GM12872 (cell line): ENCODE measurements around the gene NEUROD1.

Experiments used
- TF ChIP-seq, protein P1 (sequence below): IDR thresholded peaks from 3 replicates; pipeline ENCODE4 v1.5.1; 2011; ENCODE audit warnings: low read depth, mild to moderate bottlenecking, low read length, moderate library complexity; ENCODE audit not compliant: insufficient read depth

Gene NEUROD1

DNA sequence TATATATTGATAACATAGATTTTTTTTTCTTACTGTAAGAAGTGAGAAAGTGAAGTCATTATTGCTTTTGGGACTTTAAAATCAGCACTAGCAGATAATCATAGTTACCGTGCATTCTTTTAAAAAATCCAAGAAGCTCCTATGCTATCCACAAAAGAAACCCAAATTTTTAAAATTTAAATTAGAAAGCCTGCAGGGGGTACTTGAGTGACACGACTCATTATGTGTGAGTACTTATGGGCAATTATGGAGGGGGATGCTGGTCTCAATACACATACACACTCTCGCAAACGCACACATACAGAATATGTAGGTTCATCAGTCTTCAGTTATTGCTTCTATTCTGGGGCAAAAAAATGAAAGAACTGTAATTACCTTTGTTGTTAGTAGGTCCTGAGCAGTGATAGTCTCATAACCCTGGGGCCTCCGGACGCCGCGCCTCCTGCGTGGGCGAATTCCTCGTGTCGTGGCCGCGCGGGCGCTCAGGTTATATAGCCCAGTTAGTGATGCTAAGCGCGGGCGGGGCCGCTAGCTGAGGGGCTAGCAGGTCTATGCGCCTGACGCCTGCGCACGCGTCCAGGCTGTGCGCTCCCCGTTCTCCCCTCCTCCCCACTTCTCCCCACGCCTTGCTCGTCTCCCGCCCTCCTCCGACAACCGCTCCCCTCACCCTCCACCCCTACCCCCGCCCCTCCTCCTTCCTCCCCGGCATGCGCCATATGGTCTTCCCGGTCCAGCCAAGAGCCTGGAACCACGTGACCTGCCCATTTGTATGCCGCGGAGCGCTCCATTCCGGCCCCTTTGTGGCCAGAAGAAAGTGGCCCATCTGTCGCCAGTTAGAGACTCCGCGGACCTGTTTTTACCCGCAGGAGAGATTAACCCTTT, at the start of gene NEUROD1:
NEUROD1 (minus strand) TSS at position 463 of the 882 bp plus-strand sequence. CDS start 1,657 bp downstream, outside the sequence.
- TF ChIP-seq, protein P1, sequence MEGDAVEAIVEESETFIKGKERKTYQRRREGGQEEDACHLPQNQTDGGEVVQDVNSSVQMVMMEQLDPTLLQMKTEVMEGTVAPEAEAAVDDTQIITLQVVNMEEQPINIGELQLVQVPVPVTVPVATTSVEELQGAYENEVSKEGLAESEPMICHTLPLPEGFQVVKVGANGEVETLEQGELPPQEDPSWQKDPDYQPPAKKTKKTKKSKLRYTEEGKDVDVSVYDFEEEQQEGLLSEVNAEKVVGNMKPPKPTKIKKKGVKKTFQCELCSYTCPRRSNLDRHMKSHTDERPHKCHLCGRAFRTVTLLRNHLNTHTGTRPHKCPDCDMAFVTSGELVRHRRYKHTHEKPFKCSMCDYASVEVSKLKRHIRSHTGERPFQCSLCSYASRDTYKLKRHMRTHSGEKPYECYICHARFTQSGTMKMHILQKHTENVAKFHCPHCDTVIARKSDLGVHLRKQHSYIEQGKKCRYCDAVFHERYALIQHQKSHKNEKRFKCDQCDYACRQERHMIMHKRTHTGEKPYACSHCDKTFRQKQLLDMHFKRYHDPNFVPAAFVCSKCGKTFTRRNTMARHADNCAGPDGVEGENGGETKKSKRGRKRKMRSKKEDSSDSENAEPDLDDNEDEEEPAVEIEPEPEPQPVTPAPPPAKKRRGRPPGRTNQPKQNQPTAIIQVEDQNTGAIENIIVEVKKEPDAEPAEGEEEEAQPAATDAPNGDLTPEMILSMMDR: no peak

DNA sequence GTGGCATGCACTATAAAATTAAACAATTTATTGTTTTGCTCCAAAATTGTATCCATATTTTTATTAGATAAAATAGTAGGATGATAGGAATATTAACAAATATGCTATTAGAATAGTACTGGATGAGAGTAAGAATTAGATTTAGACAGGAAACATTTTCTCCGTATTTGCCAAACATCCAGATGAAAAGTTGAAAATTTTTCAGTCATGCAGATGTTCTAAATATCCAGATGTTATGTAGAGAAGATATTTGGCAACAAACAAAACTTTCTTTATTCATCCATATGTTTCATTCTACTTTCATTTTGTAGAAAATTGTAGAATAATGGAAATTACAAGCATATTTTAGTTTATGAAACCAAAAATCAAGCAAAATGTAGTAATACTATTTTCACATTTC, 45.2 kb upstream of the NEUROD1 start:
- TF ChIP-seq, protein P1: no peak

DNA sequence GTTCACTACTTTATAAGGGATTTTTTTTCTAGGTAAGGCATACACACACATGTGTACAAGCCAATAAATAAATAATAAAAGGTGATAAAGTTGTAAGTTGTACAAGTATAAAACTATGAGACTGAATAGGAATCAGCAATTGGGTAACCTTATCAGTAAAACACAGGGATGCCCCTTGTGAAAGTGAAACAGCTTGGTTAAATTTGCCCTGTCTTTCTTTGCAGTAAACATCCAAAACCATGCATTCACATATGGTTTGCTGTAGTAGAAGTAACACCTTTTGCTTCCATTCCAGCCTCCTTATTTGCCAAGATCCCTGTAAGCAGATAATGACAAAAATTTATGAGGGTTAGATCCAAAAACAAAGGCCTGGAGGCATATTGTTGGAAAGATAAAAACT, 44.3 kb upstream of the NEUROD1 start:
- TF ChIP-seq, protein P1: no peak

DNA sequence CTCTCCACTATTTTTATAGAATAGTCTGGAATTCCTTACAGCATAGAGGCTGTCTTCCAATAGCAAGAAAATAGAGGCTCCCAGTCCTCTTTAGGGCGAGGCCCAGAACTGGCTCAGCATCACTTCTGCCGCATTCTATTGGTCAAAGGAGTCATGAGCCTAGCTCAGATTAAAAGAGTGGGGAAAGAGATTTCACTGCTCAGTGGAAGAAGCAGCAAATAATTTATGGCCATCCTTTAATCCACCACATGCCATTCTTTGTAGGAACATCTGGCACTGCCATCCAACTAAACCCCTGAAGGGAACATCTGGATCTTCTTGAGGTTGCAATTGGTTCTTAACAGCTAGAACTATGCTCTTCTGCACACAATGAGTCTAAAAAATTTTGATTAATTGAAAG, 43.4 kb upstream of the NEUROD1 start:
- TF ChIP-seq, protein P1: no peak

DNA sequence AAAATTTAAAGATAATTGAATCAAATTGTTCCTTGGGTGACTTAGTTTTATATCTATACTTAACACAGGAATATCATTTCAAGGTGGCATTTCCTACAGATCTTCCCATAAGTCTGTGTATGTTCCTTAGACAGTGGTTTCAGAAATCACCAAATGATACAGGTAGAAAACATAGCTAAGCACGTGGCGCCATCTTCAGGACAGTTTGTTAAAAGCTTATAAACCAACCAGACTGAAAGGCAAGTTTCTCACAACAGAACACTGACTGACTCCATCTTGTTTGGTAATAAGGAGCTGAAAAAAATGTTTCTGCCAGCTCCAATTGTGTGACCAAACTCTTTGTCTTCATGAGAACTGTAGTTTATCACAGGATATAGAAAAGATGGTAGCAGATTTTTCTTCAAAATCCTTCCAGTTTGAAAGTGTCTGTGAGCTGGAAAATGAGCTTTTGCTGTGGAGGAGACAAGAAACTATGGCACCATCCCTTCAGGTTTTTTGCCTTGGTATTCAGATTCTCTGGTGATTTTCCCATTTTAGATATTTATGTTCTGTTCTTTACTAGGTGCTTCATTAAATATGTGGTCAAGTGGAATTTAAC, 34.8 kb upstream of the NEUROD1 start:
- TF ChIP-seq, protein P1: peak; percentile 63

DNA sequence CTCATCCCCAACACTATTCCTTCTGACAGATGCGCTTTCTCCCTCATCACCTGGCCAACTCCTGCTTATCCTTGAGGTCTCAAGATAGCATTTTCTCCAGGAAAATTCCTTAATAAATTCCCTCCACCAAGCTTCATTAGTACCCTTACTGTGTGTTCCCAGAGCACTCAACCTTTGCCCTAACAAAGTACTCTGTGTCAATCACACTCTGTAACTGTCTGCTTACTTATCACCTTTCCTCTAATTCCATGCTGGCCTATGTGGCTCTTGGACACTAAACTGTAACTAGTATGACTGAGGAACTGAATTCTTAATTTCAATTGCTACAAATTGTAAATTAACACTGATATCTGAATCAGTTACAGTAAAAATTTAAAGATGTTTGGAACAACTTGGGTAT, 17.9 kb upstream of the NEUROD1 start:
- TF ChIP-seq, protein P1: no peak

DNA sequence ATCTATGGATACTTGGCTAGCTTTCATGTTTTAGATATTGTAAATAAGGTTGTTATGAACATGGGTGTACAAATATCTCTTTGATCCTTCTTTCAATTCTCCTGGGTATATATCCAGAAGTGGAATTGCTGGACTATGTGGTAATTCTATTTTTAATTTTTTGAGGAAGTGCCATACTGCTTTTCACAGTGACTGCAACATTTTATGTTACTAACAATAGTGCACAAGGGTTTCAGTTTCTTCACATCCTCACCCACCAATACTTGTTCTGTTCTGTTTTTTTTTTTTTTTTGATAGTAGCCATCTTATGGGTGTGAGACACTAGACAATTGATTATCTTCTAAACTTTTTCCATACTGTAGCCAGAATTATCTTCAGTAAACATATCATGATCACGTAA, 17.3 kb upstream of the NEUROD1 start:
- TF ChIP-seq, protein P1: no peak
